SK-N-SH (cell line): ENCODE data around the gene PDGFC. TPM values are rescaled to one million over a fixed set of nuclear protein-coding genes. Genes with fewer than 3 reads are reported as not detected.

Experiments
- CTCF ChIA-PET: fragments of 300-600, 350-600 bp; formaldehyde crosslinking; extraction: SDS; loops from one replicate; lab custom pipeline; 2021; lab: Yijun Ruan, JAX
- POLR2A ChIA-PET: fragments of 350-600 bp; sonication (Branson Sonifier 250); formaldehyde crosslinking; extraction: SDS; loops from one replicate; lab custom pipeline; 2020; ENCODE audit warnings: antibody characterized with exemption, inconsistent platforms; lab: Yijun Ruan, JAX
- DNase-seq: peaks from one replicate; pipeline ENCODE4 v3.0.0; 2012
- H2AFZ ChIP-seq: fragments of 200-600 bp; sonication (generic); 2 replicates; pipeline ENCODE4 v1.8.1; 2016; ENCODE audit warnings: antibody characterized with exemption, mild to moderate bottlenecking, low read depth
- H3F3A ChIP-seq: fragments of 200-600 bp; sonication (generic); replicated peaks from 2 replicates; pipeline ENCODE3; 2016; ENCODE audit warnings: antibody characterized with exemption, mild to moderate bottlenecking; ENCODE audit not compliant: insufficient read depth
- H3K27ac ChIP-seq, 2 experiments: fragments of 200-500 bp in 1 of 2; fragments of 200-600 bp in 1 of 2; sonication (Bioruptor generic) in 1 of 2; sonication (generic), shearing (Covaris generic) in 1 of 2; 2 replicates each; pipeline versions ENCODE4 v1.5.1 to v1.6.1; 2014 to 2016; ENCODE audit warnings: low read depth in 2 of 2, inconsistent platforms in 1 of 2, low read length in 1 of 2, mild to moderate bottlenecking in 1 of 2, mixed read lengths in 1 of 2
- H3K27me3 ChIP-seq: fragments of 200-600 bp; sonication (generic), shearing (Covaris generic); 2 replicates; pipeline ENCODE4 v1.6.1; 2016; ENCODE audit warnings: mixed run types; ENCODE audit not compliant: insufficient read depth
- H3K36me3 ChIP-seq, 2 experiments: fragments of 200-500 bp in 1 of 2; fragments of 200-600 bp in 1 of 2; sonication (Bioruptor generic) in 1 of 2; sonication (generic) in 1 of 2; replicated peaks in 1 of 2; 2 replicates each; pipeline versions ENCODE3 to v1.5.1; 2014 to 2016; ENCODE audit warnings: low read length in 1 of 2, mild to moderate bottlenecking in 1 of 2; ENCODE audit not compliant: insufficient read depth in 2 of 2, control insufficient read depth in 1 of 2
- H3K4me1 ChIP-seq, 2 experiments: fragments of 200-500 bp in 1 of 2; fragments of 200-600 bp in 1 of 2; sonication (Bioruptor generic) in 1 of 2; sonication (generic), shearing (Covaris generic) in 1 of 2; 2 replicates each; pipeline versions ENCODE4 v1.5.1 to v1.6.1; 2014 to 2016; ENCODE audit warnings: low read depth in 1 of 2, low read length in 1 of 2, mixed run types in 1 of 2; ENCODE audit not compliant: insufficient read depth in 2 of 2, control insufficient read depth in 1 of 2
- H3K4me2 ChIP-seq: fragments of 200-600 bp; sonication (generic), shearing (Covaris generic); 2 replicates; pipeline ENCODE4 v1.6.1; 2017; ENCODE audit warnings: mixed run types
- H3K4me3 ChIP-seq, 2 experiments: fragments of 200-500 bp in 1 of 2; fragments of 200-600 bp in 1 of 2; sonication (Bioruptor generic) in 1 of 2; sonication (generic), shearing (Covaris generic) in 1 of 2; 2 replicates each; pipeline versions ENCODE4 v1.5.1 to v1.8.1; 2014 to 2016; ENCODE audit warnings: low read depth in 2 of 2, inconsistent platforms in 1 of 2, low read length in 1 of 2, mild to moderate bottlenecking in 1 of 2, mixed read lengths in 1 of 2, moderate library complexity in 1 of 2
- H3K79me2 ChIP-seq: fragments of 200-600 bp; sonication (generic); 2 replicates; pipeline ENCODE4 v1.8.1; 2017; ENCODE audit warnings: mild to moderate bottlenecking; ENCODE audit not compliant: insufficient read depth
- H3K9ac ChIP-seq: fragments of 200-600 bp; sonication (generic); 2 replicates; pipeline ENCODE4 v1.6.1; 2017; ENCODE audit warnings: mixed run types
- H3K9me2 ChIP-seq: fragments of 200-600 bp; sonication (generic); 2 replicates; pipeline ENCODE4 v1.6.1; 2017; ENCODE audit warnings: mixed run types
- H3K9me3 ChIP-seq: fragments of 200-600 bp; sonication (generic); 2 replicates; pipeline ENCODE4 v1.6.1; 2017; ENCODE audit warnings: mixed run types, mild to moderate bottlenecking, moderate library complexity
- H4K20me1 ChIP-seq: fragments of 200-600 bp; sonication (generic); 2 replicates; pipeline ENCODE4 v1.6.1; 2017; ENCODE audit warnings: mild to moderate bottlenecking, mixed run types; ENCODE audit not compliant: insufficient read depth
- CHD2 ChIP-seq: fragments of 150-350 bp; IDR thresholded peaks from 2 replicates; pipeline ENCODE4 v1.6.1; 2018; ENCODE audit warnings: low read length; ENCODE audit not compliant: partially characterized antibody
- ELF1 ChIP-seq: IDR thresholded peaks from 2 replicates; pipeline ENCODE4 v1.4.0; 2012
- EP300 ChIP-seq, 2 experiments: IDR thresholded peaks; 2 replicates each; pipeline versions ENCODE4 v1.4.0 to v1.6.1; 2012; ENCODE audit warnings: borderline replicate concordance in 1 of 2, low read depth in 1 of 2, low read length in 1 of 2
- EZH2phosphoT487 ChIP-seq: fragments of 200-600 bp; sonication (generic); IDR thresholded peaks from 2 replicates; pipeline ENCODE4 v1.6.1; 2017; ENCODE audit warnings: low read depth, mixed run types, mild to moderate bottlenecking, antibody characterized with exemption, moderate library complexity, borderline replicate concordance
- FOSL2 ChIP-seq: IDR thresholded peaks from 2 replicates; pipeline ENCODE4 v1.4.0; 2012; ENCODE audit warnings: low read depth, mild to moderate bottlenecking, moderate library complexity, borderline replicate concordance
- FOXM1 ChIP-seq: IDR thresholded peaks from 2 replicates; pipeline ENCODE4 v1.4.0; 2012; ENCODE audit warnings: low read depth, mild to moderate bottlenecking
- GATA2 ChIP-seq: sonication (generic); formaldehyde crosslinking; IDR thresholded peaks from 2 replicates; pipeline ENCODE4 v1.5.0; 2020; ENCODE audit warnings: mild to moderate bottlenecking, missing genetic modification reagents
- MAX ChIP-seq: IDR thresholded peaks from 2 replicates; pipeline ENCODE4 v1.4.0; 2012; ENCODE audit warnings: low read depth
- NFIC ChIP-seq: IDR thresholded peaks from 2 replicates; pipeline ENCODE4 v1.4.0; 2012; ENCODE audit warnings: borderline replicate concordance
- PBX3 ChIP-seq: IDR thresholded peaks from 2 replicates; pipeline ENCODE4; 2012
- POLR2AphosphoS5 ChIP-seq: IDR thresholded peaks from 2 replicates; pipeline ENCODE4 v1.6.1; 2012; ENCODE audit warnings: low read depth, low read length
- RCOR1 ChIP-seq: fragments of 150-350 bp; IDR thresholded peaks from 2 replicates; pipeline ENCODE4 v1.6.1; 2017; ENCODE audit warnings: antibody characterized with exemption, low read length
- REST ChIP-seq: IDR thresholded peaks from 2 replicates; pipeline ENCODE4 v1.6.1; 2012; ENCODE audit warnings: mild to moderate bottlenecking, low read depth, low read length, moderate library complexity
- RFX5 ChIP-seq: IDR thresholded peaks from 2 replicates; pipeline ENCODE4 v1.6.1; 2012; ENCODE audit warnings: mild to moderate bottlenecking, improper control_type of control experiment, low read length
- RXRA ChIP-seq: IDR thresholded peaks from 2 replicates; pipeline ENCODE4 v1.4.0; 2012; ENCODE audit warnings: low read depth, mild to moderate bottlenecking, borderline replicate concordance
- SMC3 ChIP-seq: IDR thresholded peaks from 2 replicates; pipeline ENCODE4 v1.6.1; 2012; ENCODE audit warnings: low read depth, low read length, improper control_type of control experiment
- TAF1 ChIP-seq: IDR thresholded peaks from 2 replicates; pipeline ENCODE4 v1.6.1; 2012; ENCODE audit warnings: low read depth, mild to moderate bottlenecking, low read length, moderate library complexity, borderline replicate concordance
- TCF12 ChIP-seq: IDR thresholded peaks from 2 replicates; pipeline ENCODE4 v1.4.0; 2012
- YY1 ChIP-seq: IDR thresholded peaks from 2 replicates; pipeline ENCODE4 v1.4.0; 2012; ENCODE audit warnings: low read depth, mild to moderate bottlenecking
- ZBTB33 ChIP-seq: IDR thresholded peaks from 2 replicates; pipeline ENCODE4 v1.4.0; 2012; ENCODE audit warnings: low read depth, borderline replicate concordance
- WGBS: methylation state at CpG from one replicate; pipeline ENCODE4 v1.1.6; 2017; ENCODE audit warnings: low lambda C conversion rate; 5-methylcytosine and 5-hydroxymethylcytosine counted together
- polyA plus RNA-seq, 3 experiments: library from polyadenylated mRNA; depleted of rRNA; stranded (reverse); fragments of >200 nt; gene quantifications; 2 replicates each; pipeline ENCODE4 v1.2.3, GENCODE V29; 2012

The PDGFC gene
- polyA plus RNA-seq, 1 of the 3 experiments (the other 2 are of a cell fraction) = 29.8 TPM

GRCh38 chr4:157018920-157019490, 47.4 kb upstream of the PDGFC start:
- Histone ChIP-seq H3K9ac (no peak overlapping the region), H3K4me3 (no peak overlapping the region), H2AFZ (no peak overlapping the region), H3K9me3 (no peaks in the 10 kb centered on the region), H3K36me3 (no peaks in the 10 kb centered on the region), H3K9me2 (no peaks in the 10 kb centered on the region), H4K20me1 (no peaks in the 10 kb centered on the region), H3F3A (peaks cover 20% of the 10 kb centered on the region), H3K27me3 (no peaks in the 10 kb centered on the region), H3K4me1 (peaks cover 2 to 6% of the 10 kb centered on the region in 2 experiments; a peak in 3 of 4 replicates), H3K27ac (no peak overlapping the region), H3K4me2 (no peak overlapping the region), H3K79me2 (no peaks in the 10 kb centered on the region)
- ChIA-PET POLR2A (no interaction called here), CTCF (no interaction called here)
- WGBS = 38% methylated on average over 3 of the region's 3 CpGs
- TF ChIP-seq REST (no peak), POLR2AphosphoS5 (no peak), RFX5 (no peak), FOSL2 (no peak), GATA2 (CRISPR knock-in tag) (no peak), CHD2 (no peak), RCOR1 (no peak), ELF1 (no peak), MAX (no peak), NFIC (no peak), PBX3 (no peak), YY1 (no peak), TCF12 (no peak), FOXM1 (no peak), RXRA (no peak), EP300 (IDR thresholded peaks at IDR 0.05; ENCODE audit: borderline replicate concordance in 1 of 2, low read depth in 1 of 2, low read length in 1 of 2) (no peak), EZH2phosphoT487 (no peak), ZBTB33 (no peak), SMC3 (no peak), TAF1 (no peak)
- DNase-seq = no peak
